Mesodermal cell (in vitro differentiated cells): ENCODE data around the gene CCDC159.

ENCODE experiments used
- H3K27ac ChIP-seq: 2 replicates; pipeline ENCODE4 v1.7.0; 2013; ENCODE audit warnings: mild to moderate bottlenecking, low read depth, low read length, moderate library complexity; ENCODE audit not compliant: severe bottlenecking
- H3K36me3 ChIP-seq: 2 replicates; pipeline ENCODE4 v1.7.1; 2013; ENCODE audit warnings: mild to moderate bottlenecking, low read length, moderate library complexity; ENCODE audit not compliant: control insufficient read depth, insufficient read depth
- H3K4me1 ChIP-seq: one replicate; pipeline ENCODE4 v1.7.1; 2013; ENCODE audit warnings: mild to moderate bottlenecking, low read length; ENCODE audit not compliant: insufficient read depth, control insufficient read depth, poor library complexity, severe bottlenecking
- H3K4me3 ChIP-seq: 2 replicates; pipeline ENCODE4 v1.7.0; 2013; ENCODE audit warnings: low read length, control low read depth, mild to moderate bottlenecking; ENCODE audit not compliant: insufficient read depth, poor library complexity, severe bottlenecking; ENCODE audit errors: extremely low read depth
- H3K9me3 ChIP-seq: 2 replicates; pipeline ENCODE4 v1.7.1; 2013; ENCODE audit warnings: mild to moderate bottlenecking, low read length, moderate library complexity; ENCODE audit not compliant: control insufficient read depth
- WGBS, 2 experiments: methylation state at CpG; one replicate each; pipeline ENCODE4 v1.1.5; 2013; ENCODE audit warnings: missing lambda C conversion rate in 2 of 2; ENCODE audit not compliant: insufficient coverage in 2 of 2; 5-methylcytosine and 5-hydroxymethylcytosine counted together

Gene CCDC159

DNA sequence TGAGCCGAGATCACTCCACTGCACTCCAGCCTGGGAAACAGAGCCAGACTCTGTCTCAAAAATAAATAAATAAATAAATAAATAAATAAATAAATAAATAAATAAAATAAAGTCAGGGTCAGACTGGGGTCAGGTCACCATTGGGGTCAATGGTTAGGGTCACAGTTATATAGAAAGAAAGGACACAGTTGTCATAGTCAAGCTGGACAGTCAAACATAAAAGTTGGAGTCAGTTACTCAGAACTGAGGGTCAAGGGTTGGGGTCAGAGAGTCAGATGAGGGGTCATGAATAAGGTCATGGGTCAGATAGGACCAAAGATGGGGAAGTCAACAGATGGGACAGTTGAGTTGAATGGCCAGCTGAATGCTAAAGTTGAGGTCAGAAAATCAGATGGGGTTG lies 54.5 kb downstream of the CCDC159 start:
- no peak overlapping the region for H3K27ac ChIP-seq
- WGBS, 2 experiments, result no CpG with 5 or more reads among the region's 1 CpG
- H3K4me1 ChIP-seq, result no peaks in the 10 kb centered on the region
- H3K9me3 ChIP-seq, result no peaks in the 10 kb centered on the region
- H3K4me3 ChIP-seq, result no peak overlapping the region
- no peaks in the 10 kb centered on the region for H3K36me3 ChIP-seq

GRCh38 chr19:11401808-11402543 lies 55.7 kb downstream of the CCDC159 start:
- Histone ChIP-seq H3K9me3 (no peaks in the 10 kb centered on the region), H3K36me3 (no peaks in the 10 kb centered on the region), H3K4me3 (no peak overlapping the region), H3K4me1 (no peaks in the 10 kb centered on the region), H3K27ac (no peak overlapping the region)
- WGBS, 2 experiments, result 89 to 93% methylated on average over 5 to 8 of the region's 9 CpGs
